Measurements from ENCODE around the gene RACK1. TPM values are rescaled to one million over a fixed set of nuclear protein-coding genes. Genes with fewer than 3 reads are reported as not detected.

RACK1 gene
- total and polyA plus RNA-seq, 2 donors (not counting 3 experiments of a cell fraction or from before 2014, with no cell fraction given): 1,910 to 5,629 TPM

DNA sequence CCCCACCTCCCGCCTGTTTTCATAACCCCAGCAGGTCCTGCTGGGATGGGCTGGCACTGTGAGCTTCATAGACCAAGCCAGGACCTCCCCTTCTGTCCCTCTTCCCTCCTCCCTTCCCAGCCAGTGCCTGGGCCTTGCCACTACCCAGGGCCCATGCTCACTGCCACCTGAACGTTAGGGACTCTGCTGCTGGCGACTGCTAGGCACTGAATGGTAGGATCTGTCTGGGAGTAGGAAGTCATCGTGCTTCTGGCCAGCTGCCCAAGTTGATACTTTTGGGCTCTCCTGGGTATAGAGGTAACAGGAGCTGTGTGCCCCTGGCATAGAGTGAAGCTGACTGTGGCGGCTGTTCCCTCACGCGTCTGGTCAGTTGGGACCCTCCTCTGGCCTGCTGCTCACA is 12.3 kb downstream of the RACK1 start:
- intact Hi-C loops (cut with micrococcal nuclease): no loop called here
- BruUV-seq (replicated peaks): no TSS peak

DNA sequence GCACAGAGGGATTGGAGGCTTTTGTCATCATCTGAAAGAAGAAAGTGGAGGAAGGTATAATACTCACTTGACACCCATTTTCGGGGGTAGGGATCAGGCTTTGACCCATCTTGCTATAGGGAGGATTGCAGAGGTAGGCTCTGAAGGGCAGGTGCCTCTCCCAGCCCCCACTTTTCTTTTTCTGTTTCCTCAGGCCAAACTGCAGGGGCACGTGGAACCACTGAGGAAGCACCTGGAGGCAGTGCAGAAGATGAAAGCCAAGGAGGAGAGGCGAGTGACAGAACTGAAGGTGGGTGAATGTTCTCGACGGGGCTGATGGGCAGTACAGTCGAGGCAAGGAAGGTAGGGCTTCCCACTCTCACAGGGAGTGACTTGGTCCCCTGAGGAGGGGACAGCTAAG is 13.2 kb downstream of the RACK1 start:
- dilution Hi-C loops (cut with MboI; ENCODE audit: extremely low pct_ligation_motif_present, low sequenced_read_pairs) (no loop called here), intact Hi-C loops (cut with micrococcal nuclease) (no loop called here)
- Histone ChIP-seq H3K9me1 (replicated peaks; ENCODE audit: control insufficient read depth, extremely low read depth, insufficient read depth, low read length) (no peaks in the 10 kb centered on the region), H3K9ac (replicated peaks; ENCODE audit: extremely low read depth, insufficient read depth, low read length) (no peak overlapping the region), H3K27ac (ENCODE audit: insufficient read depth, low read depth, low read length) (no peak overlapping the region), H4K20me1 (replicated peaks; ENCODE audit: control insufficient read depth, extremely low read depth, insufficient read depth, low read length) (no peaks in the 10 kb centered on the region), H3K4me3 (replicated peaks in 1 of 3; ENCODE audit: insufficient read depth in 1 of 3, low read depth in 1 of 3, low read length in 3 of 3) (no peak overlapping the region), H3K36me3 (ENCODE audit: control insufficient read depth in 2 of 2, extremely low read depth in 1 of 2, insufficient read depth in 2 of 2, low read length in 2 of 2) (peaks cover under 1 to 20% of the 10 kb centered on the region in 2 experiments), H3K9me3 (replicated peaks; ENCODE audit: control insufficient read depth, insufficient read depth, low read length) (no peaks in the 10 kb centered on the region), H3K4me2 (ENCODE audit: insufficient read depth, low read length) (no peak overlapping the region), H3K4me1 (ENCODE audit: control insufficient read depth, extremely low read depth, insufficient read depth, low read length) (peaks cover 2% of the 10 kb centered on the region), H2AFZ (ENCODE audit: low read depth, low read length) (no peak overlapping the region), H3K27me3 (ENCODE audit: control insufficient read depth in 2 of 2, insufficient read depth in 2 of 2, low read length in 2 of 2) (no peaks in the 10 kb centered on the region), H3K79me2 (ENCODE audit: control insufficient read depth, insufficient read depth, low read length) (peaks cover 1% of the 10 kb centered on the region)
- no peak for DNase-seq (ENCODE audit: low read depth, low spot score)
- CTCF ChIA-PET: no interaction called here
- no peak for FAIRE-seq
- POLR2A ChIA-PET: no interaction called here
- no TSS peak for BruUV-seq (replicated peaks)
- TF ChIP-seq GATA2 (IDR thresholded peaks at IDR 0.05; ENCODE audit: insufficient read depth, insufficient read length, low read depth, low read length) (no peak), EZH2 (IDR thresholded peaks at IDR 0.05; ENCODE audit: borderline replicate concordance, low read depth, low read length, severe bottlenecking) (no peak)

More for the DNA sequence above, 12.3 kb downstream of the RACK1 start:
- FAIRE-seq (no peak), DNase-seq (ENCODE audit: low read depth, low spot score) (no peak)
- ChIA-PET CTCF (no interaction called here), POLR2A (interaction anchor here (0.6 kb wide), 1 partner anchor 16 kb away, joined by 8 read pairs; no protein-coding TSS in a partner anchor)
- H3K4me1 ChIP-seq (ENCODE audit: control insufficient read depth, extremely low read depth, insufficient read depth, low read length): peaks cover 2% of the 10 kb centered on the region
- H3K36me3 ChIP-seq (ENCODE audit: control insufficient read depth in 2 of 2, extremely low read depth in 1 of 2, insufficient read depth in 2 of 2, low read length in 2 of 2): peaks cover 9 to 27% of the 10 kb centered on the region in 2 experiments
- no peaks in the 10 kb centered on the region for H4K20me1 ChIP-seq (replicated peaks; ENCODE audit: control insufficient read depth, extremely low read depth, insufficient read depth, low read length)
- no peak overlapping the region for H3K4me3 ChIP-seq (replicated peaks in 1 of 3; ENCODE audit: insufficient read depth in 1 of 3, low read depth in 1 of 3, low read length in 3 of 3)
- TF ChIP-seq MYC (IDR thresholded peaks at IDR 0.05; ENCODE audit: low read depth, low read length) (no peak), POLR2A (IDR thresholded peaks at IDR 0.05; ENCODE audit: low read depth, low read length) (no peak)
- TF ChIP-seq, protein P1, sequence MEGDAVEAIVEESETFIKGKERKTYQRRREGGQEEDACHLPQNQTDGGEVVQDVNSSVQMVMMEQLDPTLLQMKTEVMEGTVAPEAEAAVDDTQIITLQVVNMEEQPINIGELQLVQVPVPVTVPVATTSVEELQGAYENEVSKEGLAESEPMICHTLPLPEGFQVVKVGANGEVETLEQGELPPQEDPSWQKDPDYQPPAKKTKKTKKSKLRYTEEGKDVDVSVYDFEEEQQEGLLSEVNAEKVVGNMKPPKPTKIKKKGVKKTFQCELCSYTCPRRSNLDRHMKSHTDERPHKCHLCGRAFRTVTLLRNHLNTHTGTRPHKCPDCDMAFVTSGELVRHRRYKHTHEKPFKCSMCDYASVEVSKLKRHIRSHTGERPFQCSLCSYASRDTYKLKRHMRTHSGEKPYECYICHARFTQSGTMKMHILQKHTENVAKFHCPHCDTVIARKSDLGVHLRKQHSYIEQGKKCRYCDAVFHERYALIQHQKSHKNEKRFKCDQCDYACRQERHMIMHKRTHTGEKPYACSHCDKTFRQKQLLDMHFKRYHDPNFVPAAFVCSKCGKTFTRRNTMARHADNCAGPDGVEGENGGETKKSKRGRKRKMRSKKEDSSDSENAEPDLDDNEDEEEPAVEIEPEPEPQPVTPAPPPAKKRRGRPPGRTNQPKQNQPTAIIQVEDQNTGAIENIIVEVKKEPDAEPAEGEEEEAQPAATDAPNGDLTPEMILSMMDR (IDR thresholded peaks at IDR 0.05; ENCODE audit: extremely low read depth in 1 of 2, insufficient read depth in 1 of 2, low read depth in 1 of 2, low read length in 2 of 2): no peak
- no peaks in the 10 kb centered on the region for H3K9me1 ChIP-seq (replicated peaks; ENCODE audit: control insufficient read depth, extremely low read depth, insufficient read depth, low read length)
- H3K27ac ChIP-seq (ENCODE audit: insufficient read depth, low read depth, low read length): no peak overlapping the region
- H3K9me3 ChIP-seq (replicated peaks; ENCODE audit: control insufficient read depth, insufficient read depth, low read length): no peaks in the 10 kb centered on the region
- H3K79me2 ChIP-seq (ENCODE audit: control insufficient read depth, insufficient read depth, low read length): no peaks in the 10 kb centered on the region
- dilution Hi-C loops (cut with MboI; ENCODE audit: extremely low pct_ligation_motif_present, low sequenced_read_pairs): no loop called here
- no peak overlapping the region for H3K4me2 ChIP-seq (ENCODE audit: insufficient read depth, low read length)
- H3K9ac ChIP-seq (replicated peaks; ENCODE audit: extremely low read depth, insufficient read depth, low read length): no peak overlapping the region
- no peaks in the 10 kb centered on the region for H3K27me3 ChIP-seq (ENCODE audit: control insufficient read depth in 2 of 2, insufficient read depth in 2 of 2, low read length in 2 of 2)
- H2AFZ ChIP-seq (ENCODE audit: low read depth, low read length): no peak overlapping the region

All from endothelial cell of umbilical vein (primary cell).